Body of pancreas (tissue), 4 donors: Measurements from ENCODE around the gene COQ5. TPM values are rescaled to one million over a fixed set of nuclear protein-coding genes. Genes with fewer than 3 reads are reported as not detected.

Source experiments
- ATAC-seq: fragments of 150-250 bp; one replicate; pipeline ENCODE4 v1.9.1; 2016
- DNase-seq, 4 donors: peaks; one replicate each; pipeline ENCODE4 v3.0.0-alpha.2; 2019
- H3K27ac ChIP-seq, 4 donors: fragments of 200-600 bp; sonication (generic); 1 replicate in 3 of 4; 2 replicates in 1 of 4; pipeline versions ENCODE4 v1.5.1 to v1.6.1; 2016 to 2019; ENCODE audit warnings: mild to moderate bottlenecking in 1 of 4, mixed read lengths in 1 of 4, moderate library complexity in 1 of 4
- H3K27me3 ChIP-seq, 2 donors: fragments of 200-600 bp; sonication (generic); one replicate each; pipeline ENCODE4 v1.6.0; 2016; ENCODE audit warnings: mild to moderate bottlenecking in 1 of 2
- H3K36me3 ChIP-seq, 2 donors: fragments of 200-600 bp; sonication (generic); replicated peaks in 1 of 2; 2 replicates each; pipeline ENCODE4 v1.5.1; 2016; ENCODE audit warnings: low read depth in 2 of 2; ENCODE audit not compliant: insufficient read depth in 1 of 2
- H3K4me1 ChIP-seq: fragments of 200-600 bp; sonication (generic); one replicate; pipeline ENCODE4 v1.6.0; 2016
- H3K4me3 ChIP-seq, 2 donors: fragments of 200-600 bp; sonication (generic); 1 replicate in 1 of 2; 2 replicates in 1 of 2; pipeline ENCODE4 v1.5.1; 2016 to 2019
- H3K9me3 ChIP-seq, 3 donors: fragments of 200-600 bp; sonication (generic); 1 replicate in 2 of 3; 2 replicates in 1 of 3; pipeline ENCODE4 v1.5.1; 2016
- POLR2A ChIP-seq, 3 donors: fragments of 450-650 bp; IDR thresholded peaks; one replicate each; pipeline ENCODE4 v1.6.1; 2016; ENCODE audit warnings: antibody characterized with exemption in 3 of 3, mild to moderate bottlenecking in 2 of 3
- WGBS, 2 donors: methylation state at CpG; one replicate each; pipeline ENCODE4 v1.1.5; 2017; 5-methylcytosine and 5-hydroxymethylcytosine counted together
- intact Hi-C: fragments of 100-400 bp; cut with DNase I; formaldehyde crosslinking; loops from one replicate; pipeline ENCODE4 v1.15.1; 2023
- total RNA-seq, 2 donors: library from RNA; depleted of rRNA; stranded (reverse); fragments of >200 nt; gene quantifications; one replicate each; pipeline ENCODE4 v1.1.0, GENCODE V29; 2016
- TF ChIP-seq, protein P1 (sequence below), 7 experiments: fragments of 450-650 bp in 4 of 7; fragments of 200-600 bp in 3 of 7; sonication (generic) in 3 of 7; IDR thresholded peaks; one replicate each; pipeline ENCODE4 v1.5.1; 2016 to 2019; ENCODE audit warnings: antibody characterized with exemption in 7 of 7

COQ5 gene, protein sequence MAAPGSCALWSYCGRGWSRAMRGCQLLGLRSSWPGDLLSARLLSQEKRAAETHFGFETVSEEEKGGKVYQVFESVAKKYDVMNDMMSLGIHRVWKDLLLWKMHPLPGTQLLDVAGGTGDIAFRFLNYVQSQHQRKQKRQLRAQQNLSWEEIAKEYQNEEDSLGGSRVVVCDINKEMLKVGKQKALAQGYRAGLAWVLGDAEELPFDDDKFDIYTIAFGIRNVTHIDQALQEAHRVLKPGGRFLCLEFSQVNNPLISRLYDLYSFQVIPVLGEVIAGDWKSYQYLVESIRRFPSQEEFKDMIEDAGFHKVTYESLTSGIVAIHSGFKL
- 10 to 100 TPM in 1 of 2 donors, 1 to 10 TPM in 1; 9.6 to 24.1 TPM for total RNA-seq

DNA sequence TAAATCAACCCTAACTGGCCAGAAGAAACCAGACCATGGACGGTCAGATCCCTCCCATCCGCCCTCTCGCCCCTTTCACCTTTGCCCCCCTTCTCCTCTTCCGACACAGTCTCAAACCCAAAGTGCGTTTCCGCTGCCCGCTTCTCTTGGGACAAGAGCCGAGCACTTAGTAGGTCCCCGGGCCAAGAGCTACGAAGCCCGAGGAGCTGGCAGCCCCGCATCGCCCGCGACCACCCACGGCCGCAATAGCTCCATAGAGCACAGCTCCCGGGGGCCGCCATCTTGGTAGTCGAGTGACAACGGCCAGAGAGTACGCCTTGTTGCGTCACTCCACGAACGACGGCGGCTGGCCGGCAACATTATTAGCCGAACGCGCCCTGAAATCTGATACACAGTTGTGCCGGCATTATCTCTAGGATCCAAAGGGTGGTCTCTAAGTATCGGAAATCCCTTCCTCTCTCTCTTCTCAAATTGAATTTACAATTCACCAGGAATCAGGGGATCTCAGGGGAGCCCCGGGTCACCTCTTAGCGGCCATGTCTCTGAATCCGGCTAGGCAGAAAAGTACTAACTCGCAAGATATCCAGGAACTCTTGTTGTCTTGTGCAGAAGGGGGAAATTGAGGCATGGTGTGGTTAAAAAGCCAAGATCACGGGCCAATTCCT, at the start of gene COQ5:
TSS of gene COQ5 (minus strand) at position 298 of the 665 bp plus-strand sequence. CDS start at position 281, 17 bp downstream.
- Histone ChIP-seq H3K27me3 (no peaks in the 10 kb centered on the region), H3K4me3 (peak within 1 kb of the TSS; percentile 54 to 87), H3K4me1 (peaks cover 8% of the 10 kb centered on the region), H3K36me3 (no peaks in the 10 kb centered on the region), H3K9me3 (no peaks in the 10 kb centered on the region), H3K27ac (peak within 1 kb of the TSS; percentile 75 to 94 (median 92))
- intact Hi-C loops: no loop called here
- ATAC-seq (peak; percentile 92), DNase-seq (peak; percentile 89 to 94 (median 90))
- TF ChIP-seq POLR2A (IDR thresholded peaks at IDR 0.05): peak; percentile 41 to 75 (median 73)
- TF ChIP-seq, protein P1, sequence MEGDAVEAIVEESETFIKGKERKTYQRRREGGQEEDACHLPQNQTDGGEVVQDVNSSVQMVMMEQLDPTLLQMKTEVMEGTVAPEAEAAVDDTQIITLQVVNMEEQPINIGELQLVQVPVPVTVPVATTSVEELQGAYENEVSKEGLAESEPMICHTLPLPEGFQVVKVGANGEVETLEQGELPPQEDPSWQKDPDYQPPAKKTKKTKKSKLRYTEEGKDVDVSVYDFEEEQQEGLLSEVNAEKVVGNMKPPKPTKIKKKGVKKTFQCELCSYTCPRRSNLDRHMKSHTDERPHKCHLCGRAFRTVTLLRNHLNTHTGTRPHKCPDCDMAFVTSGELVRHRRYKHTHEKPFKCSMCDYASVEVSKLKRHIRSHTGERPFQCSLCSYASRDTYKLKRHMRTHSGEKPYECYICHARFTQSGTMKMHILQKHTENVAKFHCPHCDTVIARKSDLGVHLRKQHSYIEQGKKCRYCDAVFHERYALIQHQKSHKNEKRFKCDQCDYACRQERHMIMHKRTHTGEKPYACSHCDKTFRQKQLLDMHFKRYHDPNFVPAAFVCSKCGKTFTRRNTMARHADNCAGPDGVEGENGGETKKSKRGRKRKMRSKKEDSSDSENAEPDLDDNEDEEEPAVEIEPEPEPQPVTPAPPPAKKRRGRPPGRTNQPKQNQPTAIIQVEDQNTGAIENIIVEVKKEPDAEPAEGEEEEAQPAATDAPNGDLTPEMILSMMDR (IDR thresholded peaks at IDR 0.05): no peak
- 0% methylated on average over 17 to 38 of the region's 38 CpGs for WGBS, 2 donors

DNA sequence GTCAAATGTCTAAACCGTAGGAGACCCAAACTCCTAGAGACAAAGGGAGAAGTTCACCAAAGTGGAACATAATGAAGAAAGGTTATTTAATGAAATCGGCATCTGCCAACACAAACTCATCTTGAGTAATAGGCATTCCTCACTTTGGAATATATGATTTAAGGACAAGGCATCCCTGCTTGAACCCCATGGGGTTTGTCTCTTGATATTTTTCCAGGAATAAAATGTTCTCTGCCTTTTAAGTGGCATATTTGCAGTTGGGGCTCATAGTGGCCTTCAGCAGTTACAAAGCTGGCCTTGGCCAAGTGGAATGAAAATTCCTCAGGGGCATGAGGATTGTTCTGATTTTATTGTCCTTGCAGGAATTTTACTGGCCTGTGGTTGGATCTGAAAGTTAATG, 45.1 kb upstream of the COQ5 start:
- Histone ChIP-seq H3K27me3 (no peaks in the 10 kb centered on the region), H3K27ac (no peak overlapping the region), H3K4me3 (no peak overlapping the region), H3K4me1 (no peaks in the 10 kb centered on the region), H3K9me3 (no peaks in the 10 kb centered on the region), H3K36me3 (peaks cover 15 to 37% of the 10 kb centered on the region in 2 donors)
- ATAC-seq: no peak
- DNase-seq: no peak
- TF ChIP-seq POLR2A (IDR thresholded peaks at IDR 0.05): no peak
- TF ChIP-seq, protein P1 (IDR thresholded peaks at IDR 0.05): no peak
- 81 to 90% methylated on average over 2 of the region's 2 CpGs for WGBS, 2 donors
- intact Hi-C loops: no loop called here

DNA sequence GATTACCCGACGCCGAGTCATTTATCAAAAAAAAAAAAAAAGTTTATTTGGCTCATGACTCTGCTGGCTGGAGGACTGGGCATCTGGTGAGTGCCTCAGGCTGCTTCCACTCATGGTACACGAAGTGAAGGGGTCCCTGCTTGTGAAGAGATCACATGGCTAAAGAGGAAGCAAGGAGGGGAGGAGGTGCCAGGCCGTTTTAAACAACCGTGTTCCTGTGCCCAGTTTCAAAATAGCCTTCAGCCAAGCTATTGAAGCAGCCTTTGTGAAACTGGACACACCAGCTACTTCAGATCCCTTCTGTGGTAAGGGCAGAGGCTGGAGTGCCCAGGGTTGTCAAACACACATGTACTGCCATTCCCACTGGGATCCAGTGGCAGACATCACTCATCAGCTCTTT, 44.6 kb upstream of the COQ5 start:
- intact Hi-C loops: no loop called here

DNA sequence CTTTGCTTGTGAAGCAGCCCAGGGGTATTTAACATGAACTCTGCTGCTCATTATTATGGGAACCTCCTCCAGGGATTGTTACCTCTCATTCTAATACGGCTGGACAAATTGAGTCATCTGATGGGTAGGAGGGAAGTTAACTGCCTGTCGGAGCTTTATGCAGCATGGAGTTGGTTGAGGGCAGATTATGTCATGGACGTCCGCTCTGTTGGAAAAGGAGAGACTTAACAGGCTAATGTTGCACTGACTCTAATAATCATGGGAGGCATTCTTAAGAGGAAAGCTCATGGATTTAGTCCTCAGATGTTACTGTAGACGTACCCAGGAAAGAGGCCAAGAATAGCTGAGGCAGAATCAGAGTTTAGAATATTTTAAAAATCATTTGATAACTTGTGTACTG, 42.3 kb upstream of the COQ5 start:
- intact Hi-C loops: no loop called here
- TF ChIP-seq POLR2A (IDR thresholded peaks at IDR 0.05): no peak
- TF ChIP-seq, protein P1 (IDR thresholded peaks at IDR 0.05): no peak

More for the DNA sequence above, 44.6 kb upstream of the COQ5 start:
- ATAC-seq: no peak
- no peak for DNase-seq
- no peak for TF ChIP-seq POLR2A (IDR thresholded peaks at IDR 0.05)
- TF ChIP-seq, protein P1 (IDR thresholded peaks at IDR 0.05): no peak
- Histone ChIP-seq H3K9me3 (no peaks in the 10 kb centered on the region), H3K4me3 (no peak overlapping the region), H3K36me3 (peaks cover 19 to 42% of the 10 kb centered on the region in 2 donors), H3K27me3 (no peaks in the 10 kb centered on the region), H3K27ac (no peak overlapping the region), H3K4me1 (no peaks in the 10 kb centered on the region)
- WGBS, 2 donors: 56 to 69% methylated on average over 6 of the region's 6 CpGs

More for the DNA sequence above, 42.3 kb upstream of the COQ5 start:
- Histone ChIP-seq H3K4me1 (no peaks in the 10 kb centered on the region), H3K36me3 (peaks cover 27 to 45% of the 10 kb centered on the region in 2 donors), H3K27ac (no peak overlapping the region), H3K4me3 (no peak overlapping the region), H3K27me3 (no peaks in the 10 kb centered on the region), H3K9me3 (no peaks in the 10 kb centered on the region)
- ATAC-seq (no peak), DNase-seq (no peak)
- 81 to 83% methylated on average over 5 of the region's 5 CpGs for WGBS, 2 donors
